Neuronal stem cell (in vitro differentiated cells): ENCODE results near the gene SPRR2G.

Experiments used
- DNase-seq: peaks from one replicate; pipeline ENCODE4 v3.0.0-alpha.2; 2013; ENCODE audit warnings: low spot score
- H2AFZ ChIP-seq: one replicate; pipeline ENCODE4 v1.6.1; 2013; ENCODE audit warnings: mild to moderate bottlenecking, low read length, inconsistent platforms
- H2AK5ac ChIP-seq: 2 replicates; pipeline ENCODE4 v1.6.1; 2013; ENCODE audit warnings: low read depth, mild to moderate bottlenecking, inconsistent platforms, low read length, moderate library complexity, mixed read lengths
- H2BK120ac ChIP-seq: 2 replicates; pipeline ENCODE4 v1.6.1; 2013; ENCODE audit warnings: low read depth, mild to moderate bottlenecking, inconsistent platforms, low read length, moderate library complexity, mixed read lengths
- H2BK12ac ChIP-seq: one replicate; pipeline ENCODE4 v1.6.1; 2013; ENCODE audit warnings: low read length, inconsistent platforms
- H2BK15ac ChIP-seq: 2 replicates; pipeline ENCODE4 v1.6.1; 2013; ENCODE audit warnings: mild to moderate bottlenecking, low read length, inconsistent platforms, mixed read lengths
- H2BK5ac ChIP-seq: one replicate; pipeline ENCODE4 v1.6.1; 2013; ENCODE audit warnings: inconsistent platforms, mild to moderate bottlenecking, low read length, moderate library complexity
- H3K14ac ChIP-seq: one replicate; pipeline ENCODE4 v1.6.1; 2013; ENCODE audit warnings: low read length, inconsistent platforms
- H3K18ac ChIP-seq: 2 replicates; pipeline ENCODE4 v1.6.1; 2013; ENCODE audit warnings: low read length, inconsistent platforms
- H3K23ac ChIP-seq: 2 replicates; pipeline ENCODE4 v1.6.1; 2013; ENCODE audit warnings: low read depth, mild to moderate bottlenecking, mixed read lengths, low read length, inconsistent platforms; ENCODE audit not compliant: poor library complexity
- H3K27ac ChIP-seq: replicated peaks from 3 replicates; pipeline ENCODE4 v1.5.1; 2013; ENCODE audit warnings: low read length, inconsistent platforms
- H3K27me3 ChIP-seq, 3 experiments: 2 replicates each; pipeline ENCODE4 v1.6.1; 2013; ENCODE audit warnings: low read length in 3 of 3, mild to moderate bottlenecking in 2 of 3, inconsistent platforms in 1 of 3, low read depth in 1 of 3, mixed read lengths in 1 of 3, moderate library complexity in 1 of 3; ENCODE audit not compliant: control insufficient read depth in 3 of 3, insufficient read depth in 3 of 3
- H3K36me3 ChIP-seq, 2 donors: replicated peaks in 1 of 2; 2 replicates each; pipeline ENCODE4 v1.6.1; 2013; ENCODE audit warnings: low read length in 2 of 2; ENCODE audit not compliant: control insufficient read depth in 2 of 2, insufficient read depth in 2 of 2
- H3K4ac ChIP-seq: 2 replicates; pipeline ENCODE4 v1.6.1; 2013; ENCODE audit warnings: inconsistent platforms, mild to moderate bottlenecking, low read length, moderate library complexity
- H3K4me1 ChIP-seq, 2 donors: 1 replicate in 1 of 2; 2 replicates in 1 of 2; pipeline ENCODE4 v1.6.1; 2013; ENCODE audit warnings: low read length in 2 of 2, low read depth in 1 of 2; ENCODE audit not compliant: control insufficient read depth in 2 of 2, insufficient read depth in 1 of 2
- H3K4me2 ChIP-seq: one replicate; pipeline ENCODE4 v1.6.1; 2013; ENCODE audit warnings: mild to moderate bottlenecking, low read length, inconsistent platforms; ENCODE audit not compliant: insufficient read depth, poor library complexity, severe bottlenecking
- H3K4me3 ChIP-seq, 2 donors: 2 replicates each; pipeline ENCODE4 v1.5.1; 2013; ENCODE audit warnings: low read length in 2 of 2, mild to moderate bottlenecking in 2 of 2, inconsistent platforms in 1 of 2, moderate library complexity in 1 of 2
- H3K79me1 ChIP-seq: one replicate; pipeline ENCODE4 v1.6.1; 2013; ENCODE audit warnings: low read depth, mild to moderate bottlenecking, inconsistent platforms, low read length, moderate library complexity
- H3K9ac ChIP-seq: one replicate; pipeline ENCODE4 v1.6.1; 2013; ENCODE audit warnings: mild to moderate bottlenecking, low read depth, low read length, inconsistent platforms; ENCODE audit not compliant: poor library complexity
- H3K9me3 ChIP-seq, 2 donors: replicated peaks in 1 of 2; 2 replicates each; pipeline versions ENCODE3 to v1.6.1; 2013; ENCODE audit warnings: low read length in 2 of 2, mild to moderate bottlenecking in 2 of 2, inconsistent platforms in 1 of 2, low read depth in 1 of 2, mixed read lengths in 1 of 2, moderate library complexity in 1 of 2; ENCODE audit not compliant: control insufficient read depth in 2 of 2, insufficient read depth in 1 of 2
- H4K8ac ChIP-seq: one replicate; pipeline ENCODE4 v1.6.1; 2013; ENCODE audit warnings: low read depth, mild to moderate bottlenecking, inconsistent platforms, low read length, moderate library complexity
- H4K91ac ChIP-seq: one replicate; pipeline ENCODE4 v1.6.1; 2013; ENCODE audit warnings: low read length, low read depth, mild to moderate bottlenecking, inconsistent platforms; ENCODE audit not compliant: poor library complexity
- WGBS, 2 donors: extraction: QIAGEN DNeasy Blood & Tissue Kit; methylation state at CpG; one replicate each; pipeline ENCODE4 v1.1.7; 2013; ENCODE audit warnings: missing lambda C conversion rate in 2 of 2, mixed read lengths in 1 of 2; ENCODE audit not compliant: insufficient read length in 2 of 2, insufficient replicate concordance in 1 of 2; ENCODE audit errors: extremely low coverage in 2 of 2; 5-methylcytosine and 5-hydroxymethylcytosine counted together

SPRR2G gene

GRCh38 chr1:153141377-153141776 is 9.3 kb downstream of the SPRR2G start:
- Histone ChIP-seq H4K8ac (no peak overlapping the region), H3K9ac (no peak overlapping the region), H2AK5ac (no peak overlapping the region), H3K27me3 (peaks cover 0 to 5% (median 0%) of the 10 kb centered on the region in 3 experiments), H3K18ac (no peak overlapping the region), H2AFZ (no peak overlapping the region), H3K4me2 (no peak overlapping the region), H3K36me3 (no peaks in the 10 kb centered on the region), H2BK15ac (no peak overlapping the region), H3K4me3 (no peak overlapping the region), H3K14ac (no peak overlapping the region), H2BK120ac (no peak overlapping the region), H4K91ac (no peak overlapping the region), H3K4ac (no peak overlapping the region), H2BK12ac (no peak overlapping the region), H3K4me1 (no peaks in the 10 kb centered on the region), H2BK5ac (no peak overlapping the region), H3K9me3 (no peaks in the 10 kb centered on the region), H3K27ac (no peak overlapping the region), H3K23ac (no peak overlapping the region), H3K79me1 (no peaks in the 10 kb centered on the region)
- no CpG with 5 or more reads among the region's 3 CpGs for WGBS, 2 donors
- no peak for DNase-seq

GRCh38 chr1:153140484-153140883 is 10.2 kb downstream of the SPRR2G start:
- Histone ChIP-seq H3K4ac (no peak overlapping the region), H2BK15ac (no peak overlapping the region), H3K9me3 (no peaks in the 10 kb centered on the region), H3K79me1 (no peaks in the 10 kb centered on the region), H3K4me2 (no peak overlapping the region), H4K91ac (no peak overlapping the region), H2BK120ac (no peak overlapping the region), H2BK12ac (no peak overlapping the region), H3K4me3 (no peak overlapping the region), H3K23ac (no peak overlapping the region), H3K9ac (no peak overlapping the region), H4K8ac (no peak overlapping the region), H3K27ac (no peak overlapping the region), H2AK5ac (no peak overlapping the region), H3K27me3 (peaks cover 0 to 5% (median 0%) of the 10 kb centered on the region in 3 experiments), H3K4me1 (no peaks in the 10 kb centered on the region), H2AFZ (no peak overlapping the region), H3K18ac (no peak overlapping the region), H3K14ac (no peak overlapping the region), H3K36me3 (no peaks in the 10 kb centered on the region), H2BK5ac (no peak overlapping the region)
- WGBS, 2 donors = no CpG with 5 or more reads among the region's 3 CpGs
- DNase-seq = no peak

GRCh38 chr1:153133743-153134142 is 16.9 kb downstream of the SPRR2G start:
- Histone ChIP-seq H4K91ac (no peak overlapping the region), H3K27ac (no peak overlapping the region), H2AFZ (no peak overlapping the region), H3K14ac (no peak overlapping the region), H3K9ac (no peak overlapping the region), H2BK12ac (no peak overlapping the region), H3K36me3 (no peaks in the 10 kb centered on the region), H3K4me3 (no peak overlapping the region), H2BK15ac (no peak overlapping the region), H3K4me1 (no peaks in the 10 kb centered on the region), H2AK5ac (peak overlapping the region; percentile 66), H4K8ac (no peak overlapping the region), H2BK120ac (no peak overlapping the region), H3K9me3 (no peaks in the 10 kb centered on the region), H2BK5ac (no peak overlapping the region), H3K79me1 (no peaks in the 10 kb centered on the region), H3K23ac (peak overlapping the region; percentile 9), H3K4ac (no peak overlapping the region), H3K18ac (no peak overlapping the region), H3K4me2 (no peak overlapping the region), H3K27me3 (no peaks in the 10 kb centered on the region)
- DNase-seq = no peak
- WGBS, 2 donors = no CpG with 5 or more reads among the region's 2 CpGs

- Histone ChIP-seq H3K9me3 (no peaks in the 10 kb centered on the region), H2BK5ac (no peak overlapping the region), H3K27ac (no peak overlapping the region), H2BK15ac (no peak overlapping the region), H3K9ac (no peak overlapping the region), H3K18ac (no peak overlapping the region), H4K91ac (no peak overlapping the region), H2BK120ac (no peak overlapping the region), H3K4me2 (no peak overlapping the region), H3K79me1 (no peaks in the 10 kb centered on the region), H4K8ac (no peak overlapping the region), H3K14ac (no peak overlapping the region), H2BK12ac (no peak overlapping the region), H3K4ac (no peak overlapping the region), H2AK5ac (no peak overlapping the region), H2AFZ (no peak overlapping the region), H3K27me3 (no peaks in the 10 kb centered on the region), H3K4me1 (no peaks in the 10 kb centered on the region), H3K4me3 (no peak overlapping the region), H3K23ac (no peak overlapping the region), H3K36me3 (no peaks in the 10 kb centered on the region)
- no peak for DNase-seq
- no CpG with 5 or more reads among the region's 1 CpG for WGBS, 2 donors
Observed at GRCh38 chr1:153133267-153133666, 17.4 kb downstream of the SPRR2G start.
